Heart right ventricle (tissue), 16 donors: ENCODE results near the gene RFT1. TPM values are rescaled to one million over a fixed set of nuclear protein-coding genes. Genes with fewer than 3 reads are reported as not detected.
A peak's percentile ranks its signal among the peaks of the same experiment; 100 is the strongest.

Experiments used
- ATAC-seq, 8 donors: fragments of 200-7000 bp; cut with Tn5 transposase; one replicate each; pipeline ENCODE4 v1.9.1; 2020; ENCODE audit warnings: mild to moderate bottlenecking in 8 of 8, moderate library complexity in 8 of 8, moderate number of reproducible peaks in 1 of 8
- DNase-seq, 2 donors: peaks; one replicate each; pipeline ENCODE4 v3.0.0-alpha.2; 2020
- H3K27ac ChIP-seq, 10 donors: fragments of 200-600 bp; sonication (generic) in 2 of 10; one replicate each; pipeline versions ENCODE4 v1.5.0 to v1.8.0; 2020 to 2022; ENCODE audit warnings: mild to moderate bottlenecking in 3 of 10
- H3K27me3 ChIP-seq, 7 donors: fragments of 200-600 bp; one replicate each; pipeline ENCODE4 v1.8.0; 2021 to 2022; ENCODE audit warnings: mild to moderate bottlenecking in 2 of 7
- H3K36me3 ChIP-seq, 9 donors: fragments of 200-600 bp; sonication (generic) in 1 of 9; one replicate each; pipeline versions ENCODE4 v1.5.0 to v1.8.0; 2020 to 2022; ENCODE audit warnings: mild to moderate bottlenecking in 2 of 9
- H3K4me1 ChIP-seq, 9 donors: fragments of 200-600 bp; sonication (generic) in 1 of 9; one replicate each; pipeline versions ENCODE4 v1.5.0 to v1.8.0; 2020 to 2022; ENCODE audit warnings: mild to moderate bottlenecking in 4 of 9
- H3K4me3 ChIP-seq, 10 donors: fragments of 200-600 bp; sonication (generic) in 2 of 10; one replicate each; pipeline versions ENCODE4 v1.5.0 to v1.8.0; 2020 to 2022; ENCODE audit warnings: mild to moderate bottlenecking in 7 of 10, moderate library complexity in 2 of 10
- H3K9me3 ChIP-seq, 11 donors: fragments of 200-600 bp in 10 of 11; sonication (generic) in 2 of 11; one replicate each; pipeline versions ENCODE4 v1.5.0 to v1.8.0; 2013 to 2022; ENCODE audit warnings: mild to moderate bottlenecking in 2 of 11, control low read depth in 1 of 11, moderate library complexity in 1 of 11
- WGBS, 2 donors: extraction: QIAGEN DNeasy Blood & Tissue Kit; methylation state at CpG; one replicate each; pipeline ENCODE4 v1.1.7; 2013; ENCODE audit warnings: inconsistent platforms in 1 of 2; 5-methylcytosine and 5-hydroxymethylcytosine counted together
- intact Hi-C, 10 donors: fragments of 100-400 bp; cut with DNase I; formaldehyde crosslinking; loops; one replicate each; pipeline versions ENCODE4 v1.11.1 to v1.14.2; 2022
- polyA plus RNA-seq, 2 donors: library from polyadenylated mRNA; stranded (reverse); fragments of 200-250 nt; gene quantifications; one replicate each; pipeline ENCODE4 v1.2.3, GENCODE V29; 2013
- total RNA-seq, 10 donors: library from RNA; stranded (reverse); fragmentation: NEBNext Ultra II Directional in 3 of 10; extraction: Animal tissue kit (Norgen Biotek cat#: 25700) in 3 of 10; gene quantifications; one replicate each; pipeline versions ENCODE4 v1.2.1 to v1.2.4, GENCODE V29; 2021 to 2023
- TF ChIP-seq, protein P1 (sequence below), 9 donors: fragments of 200-600 bp; sonication (generic) in 2 of 9; IDR thresholded peaks; one replicate each; pipeline versions ENCODE4 v1.5.0 to v1.8.0; 2021 to 2022; ENCODE audit warnings: antibody characterized with exemption in 9 of 9, mild to moderate bottlenecking in 5 of 9, moderate library complexity in 1 of 9
- donor health status: Arrhythmogenic right ventricular cardiomyopathy.
- donor health status: ischemic (EF 13 %, LVEDD 7.1; RV severe dilation, severe dysfunction).
- donor health status: healthy with polysubstance abuse.
- donor health status: DM: no; HTN: yes; CAD: no.
- donor health status: DM: no; HTN: no; CAD: no.
- donor health status: ischemic (EF 25% LVEDD 6.9; RV normal size, moderate dysfunction).
- donor health status: ischemic (EF 25% LVEDD 5.7; RV mildly dilated, moderate dysfunction).
- donor health status: healthy.
- donor health status: DM: yes; HTN: yes; CAD: no.
- donor health status: Ischemic cardiomyopathy.
- donor health status: ischemic (EF 35%, LVEDD 5.7; RV mildly dilated, moderate dysfunction).
- donor health status: nonischemic (EF 11% LVEDD 7.7; RV severe dilation, severe dysfunction).
- donor health status: DM: yes; HTN: yes; CAD: no.
- donor health status: PGD.
- donor health status: ischemic (EF 29% LVEDD 5.4; RV normal size, mild dysfunction).
- donor health status: nonischemic (EF 23%, LVEDD 6.1; RV moderate dilation, normal function).

RFT1 gene
- total and polyA plus RNA-seq, 12 donors: 4.6 to 13.1 (median 9.1) TPM

DNA sequence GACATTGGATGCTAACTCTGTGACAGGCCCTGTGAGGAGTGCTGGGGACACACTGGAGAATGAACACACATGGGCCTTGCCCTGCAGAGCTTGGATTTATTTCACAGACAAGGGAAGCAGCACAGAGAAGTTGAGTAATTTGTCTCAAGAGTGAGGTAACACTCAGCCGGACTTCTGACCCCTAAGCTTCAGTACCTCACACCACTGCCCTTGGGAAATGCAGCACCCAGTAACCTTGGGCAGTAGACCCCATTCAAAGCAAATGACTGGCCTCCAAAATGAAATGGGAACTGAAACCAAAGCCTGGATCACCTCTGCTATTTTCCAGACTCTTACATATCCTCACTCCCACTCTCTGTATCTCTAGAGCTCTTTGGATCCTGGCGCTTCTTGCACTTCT lies 37.3 kb downstream of the RFT1 start:
- ATAC-seq (peak in 1 of 8 donors; percentile 20), DNase-seq (no peak)
- Histone ChIP-seq H3K4me1 (peaks cover 0 to 28% (median 20%) of the 10 kb centered on the region in 9 donors), H3K27me3 (no peaks in the 10 kb centered on the region), H3K9me3 (no peaks in the 10 kb centered on the region), H3K27ac (no peak overlapping the region), H3K4me3 (no peak overlapping the region), H3K36me3 (peaks cover 0 to 90% (median 20%) of the 10 kb centered on the region in 9 donors)
- TF ChIP-seq, protein P1, sequence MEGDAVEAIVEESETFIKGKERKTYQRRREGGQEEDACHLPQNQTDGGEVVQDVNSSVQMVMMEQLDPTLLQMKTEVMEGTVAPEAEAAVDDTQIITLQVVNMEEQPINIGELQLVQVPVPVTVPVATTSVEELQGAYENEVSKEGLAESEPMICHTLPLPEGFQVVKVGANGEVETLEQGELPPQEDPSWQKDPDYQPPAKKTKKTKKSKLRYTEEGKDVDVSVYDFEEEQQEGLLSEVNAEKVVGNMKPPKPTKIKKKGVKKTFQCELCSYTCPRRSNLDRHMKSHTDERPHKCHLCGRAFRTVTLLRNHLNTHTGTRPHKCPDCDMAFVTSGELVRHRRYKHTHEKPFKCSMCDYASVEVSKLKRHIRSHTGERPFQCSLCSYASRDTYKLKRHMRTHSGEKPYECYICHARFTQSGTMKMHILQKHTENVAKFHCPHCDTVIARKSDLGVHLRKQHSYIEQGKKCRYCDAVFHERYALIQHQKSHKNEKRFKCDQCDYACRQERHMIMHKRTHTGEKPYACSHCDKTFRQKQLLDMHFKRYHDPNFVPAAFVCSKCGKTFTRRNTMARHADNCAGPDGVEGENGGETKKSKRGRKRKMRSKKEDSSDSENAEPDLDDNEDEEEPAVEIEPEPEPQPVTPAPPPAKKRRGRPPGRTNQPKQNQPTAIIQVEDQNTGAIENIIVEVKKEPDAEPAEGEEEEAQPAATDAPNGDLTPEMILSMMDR (IDR thresholded peaks at IDR 0.05): no peak
- intact Hi-C loops: no loop called here
- WGBS, 2 donors: 73 to 75% methylated on average over 2 of the region's 2 CpGs

DNA sequence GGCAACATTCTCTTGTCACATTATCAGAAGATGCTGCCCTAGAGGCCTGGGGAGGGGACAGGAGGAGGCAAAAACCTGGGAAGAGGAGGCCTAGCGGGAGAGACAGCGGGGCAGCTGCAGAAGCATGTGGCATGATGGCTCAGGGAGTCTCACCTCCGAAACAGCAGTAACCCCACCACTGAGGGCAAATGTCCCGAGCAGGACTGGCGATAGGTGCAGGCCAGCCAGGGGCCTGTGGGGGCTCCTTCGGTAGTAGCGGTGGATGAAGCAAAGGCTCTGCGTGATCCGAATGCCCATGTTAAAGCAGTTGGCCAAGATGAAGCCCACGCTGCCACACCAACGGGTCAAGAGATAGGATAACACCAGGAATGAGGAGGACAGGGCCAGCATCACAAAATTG lies 38.0 kb downstream of the RFT1 start:
- Histone ChIP-seq H3K27me3 (no peaks in the 10 kb centered on the region), H3K4me1 (peaks cover 0 to 28% (median 20%) of the 10 kb centered on the region in 9 donors), H3K4me3 (no peak overlapping the region), H3K27ac (no peak overlapping the region), H3K36me3 (peaks cover 0 to 91% (median 15%) of the 10 kb centered on the region in 9 donors), H3K9me3 (no peaks in the 10 kb centered on the region)
- WGBS, 2 donors: 96 to 97% methylated on average over 11 of the region's 11 CpGs
- TF ChIP-seq, protein P1 (IDR thresholded peaks at IDR 0.05): no peak
- ATAC-seq (no peak), DNase-seq (no peak)
- intact Hi-C loops: no loop called here

DNA sequence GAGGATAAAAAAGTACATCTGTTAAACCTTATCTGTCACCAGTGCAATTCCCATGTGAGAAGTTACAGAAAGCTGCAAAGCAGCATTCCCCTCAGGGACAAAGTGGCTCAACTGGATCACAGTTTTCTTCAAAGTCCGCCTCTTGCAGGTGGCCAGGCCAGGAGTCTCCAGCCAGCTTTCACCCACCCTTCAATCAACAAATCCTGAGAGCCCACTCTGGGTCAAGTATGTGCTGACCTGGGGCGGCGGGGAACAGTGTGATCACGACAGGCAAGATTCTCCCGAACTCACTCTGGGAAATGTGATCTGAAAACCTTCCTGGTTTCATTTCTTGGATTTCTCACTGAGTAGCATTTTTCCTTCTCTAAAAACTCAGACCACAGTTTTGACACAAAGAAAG lies 39.2 kb downstream of the RFT1 start:
- intact Hi-C loops: no loop called here
- H3K27ac ChIP-seq: peak overlapping the region in 1 of 10 donors; percentile 78
- H3K36me3 ChIP-seq: peaks cover 0 to 83% (median 13%) of the 10 kb centered on the region in 9 donors
- H3K27me3 ChIP-seq: no peaks in the 10 kb centered on the region
- peaks cover 0 to 28% (median 20%) of the 10 kb centered on the region in 9 donors for H3K4me1 ChIP-seq
- no peaks in the 10 kb centered on the region for H3K9me3 ChIP-seq
- TF ChIP-seq, protein P1 (IDR thresholded peaks at IDR 0.05): no peak
- no peak overlapping the region for H3K4me3 ChIP-seq
- 56 to 63% methylated on average over 5 of the region's 5 CpGs for WGBS, 2 donors
- no peak for DNase-seq
- no peak for ATAC-seq

DNA sequence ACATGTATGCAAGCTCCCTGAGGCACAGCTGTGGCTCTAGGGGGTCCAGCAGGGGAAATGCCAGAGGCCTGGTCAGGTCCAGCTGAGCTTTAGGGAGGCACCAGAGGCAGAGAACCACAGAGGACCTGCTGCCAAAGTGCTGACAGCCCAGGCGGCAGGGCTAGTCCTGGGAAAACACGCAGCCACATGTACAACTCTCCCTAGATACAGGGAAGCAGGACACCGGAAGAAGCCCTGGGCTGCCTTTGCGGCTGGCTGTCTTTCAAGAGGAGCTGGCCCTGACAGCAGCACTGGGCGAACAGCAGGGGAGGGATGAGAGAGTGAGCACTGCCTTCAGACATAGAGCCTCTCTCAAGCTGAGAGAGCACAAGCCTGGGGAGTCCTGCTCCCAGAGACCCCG lies 40.7 kb downstream of the RFT1 start:
- no peaks in the 10 kb centered on the region for H3K27me3 ChIP-seq
- no peaks in the 10 kb centered on the region for H3K9me3 ChIP-seq
- DNase-seq (peak; percentile 70 to 73), ATAC-seq (peak; percentile 80 to 94 (median 88))
- TF ChIP-seq, protein P1 (IDR thresholded peaks at IDR 0.05): no peak
- H3K4me3 ChIP-seq: no peak overlapping the region
- peak overlapping the region in 9 of 10 donors; percentile 49 to 81 (median 74) for H3K27ac ChIP-seq
- H3K4me1 ChIP-seq: peaks cover 0 to 37% (median 28%) of the 10 kb centered on the region in 9 donors
- WGBS, 2 donors: 27 to 52% methylated on average over 6 of the region's 6 CpGs
- H3K36me3 ChIP-seq: peaks cover 0 to 68% (median 13%) of the 10 kb centered on the region in 9 donors
- intact Hi-C loops: no loop called here
